ENCODE measurements around the gene ZDHHC22. TPM values are rescaled to one million over a fixed set of nuclear protein-coding genes. Genes with fewer than 3 reads are reported as not detected.

Gene ZDHHC22
- total and polyA plus RNA-seq, 2 of the 13 experiments (the other 11 are each of a cell fraction or from before 2014, with no cell fraction given) = not detected

DNA sequence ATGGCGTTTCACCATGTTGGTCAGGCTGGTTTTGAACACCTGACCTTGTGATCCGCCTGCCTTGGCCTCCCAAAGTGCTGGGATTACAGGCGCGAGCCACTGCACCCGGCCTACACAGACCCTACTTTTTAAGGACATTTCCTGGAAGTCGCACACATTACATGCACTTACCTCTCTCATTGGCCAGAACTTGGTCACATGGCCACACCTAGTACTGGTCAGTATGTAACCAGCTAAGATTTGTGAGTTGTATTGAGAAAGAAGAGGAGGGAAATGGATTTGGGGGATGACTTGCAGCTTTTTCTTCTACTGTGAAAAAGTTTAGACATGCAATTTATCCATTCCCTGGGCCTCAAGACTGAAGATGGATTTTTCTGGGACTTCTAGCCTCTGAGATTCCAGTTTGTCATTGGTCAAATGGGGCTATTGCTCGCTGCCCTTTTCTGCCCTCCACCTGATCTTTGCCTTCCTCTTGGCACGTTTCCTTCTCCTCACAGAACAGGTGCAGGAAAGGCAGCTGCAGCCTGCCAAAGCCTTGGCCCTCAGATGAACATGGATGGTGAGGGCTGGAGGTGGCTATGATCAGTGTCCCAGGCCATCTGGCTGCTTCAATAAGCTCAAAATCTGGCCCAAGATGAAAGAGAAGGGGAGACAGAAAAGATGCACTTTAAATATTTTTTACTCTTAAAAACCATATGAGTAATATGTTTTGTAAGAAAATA, 7.1 kb upstream of the ZDHHC22 start:
- no peak overlapping the region for H2AFZ ChIP-seq (ENCODE audit: low read length)
- no peaks in the 10 kb centered on the region for H3K9me3 ChIP-seq (ENCODE audit: low read length)
- no peak for ATAC-seq
- intact Hi-C loops (cut with micrococcal nuclease; ENCODE audit: unreplicated experiment) (no loop called here), in situ Hi-C loops (cut with HindIII; ENCODE audit: extremely low pct_ligation_motif_present, low pct_unique_long_range_greater_than_20kb) (no loop called here)
- ChIA-PET POLR2A (no interaction called here), CTCF (ENCODE audit: low intra/inter-chr PET ratio, low total read pairs) (no interaction called here)
- peaks cover 0 to 18% of the 10 kb centered on the region in 2 experiments; a peak in 2 of 5 replicates for H3K27me3 ChIP-seq (ENCODE audit: control insufficient read depth in 1 of 2, insufficient read depth in 2 of 2, low read length in 2 of 2)
- no TSS peak for BruUV-seq (replicated peaks)
- H3K36me3 ChIP-seq (replicated peaks in 1 of 2; ENCODE audit: control insufficient read depth in 1 of 2, insufficient read depth in 2 of 2, low read length in 2 of 2) = no peaks in the 10 kb centered on the region
- no peak overlapping the region for H3K4me2 ChIP-seq (ENCODE audit: low read depth, low read length)
- no peak overlapping the region for H3K4me3 ChIP-seq (replicated peaks in 1 of 3; ENCODE audit: insufficient read depth in 1 of 3, low read depth in 2 of 3, low read length in 3 of 3)
- no peak for DNase-seq (ENCODE audit: low spot score)
- no peak overlapping the region for H3K27ac ChIP-seq (ENCODE audit: extremely low read length, insufficient read depth, low read length)
- H3K9ac ChIP-seq (ENCODE audit: insufficient read depth, low read depth, low read length) = no peak overlapping the region
- H3K4me1 ChIP-seq (ENCODE audit: insufficient read depth, low read length) = no peaks in the 10 kb centered on the region
- no peak for FAIRE-seq
- H3K79me2 ChIP-seq (ENCODE audit: insufficient read depth, low read length) = no peaks in the 10 kb centered on the region
- whole genome bisulfite sequencing (ENCODE audit: low lambda C conversion rate) = 34% methylated on average over 7 of the region's 8 CpGs
- TF ChIP-seq ZNF670 (CRISPR knock-in tag; IDR thresholded peaks at IDR 0.05; ENCODE audit: borderline replicate concordance) = no peak
- TF ChIP-seq, protein P1, sequence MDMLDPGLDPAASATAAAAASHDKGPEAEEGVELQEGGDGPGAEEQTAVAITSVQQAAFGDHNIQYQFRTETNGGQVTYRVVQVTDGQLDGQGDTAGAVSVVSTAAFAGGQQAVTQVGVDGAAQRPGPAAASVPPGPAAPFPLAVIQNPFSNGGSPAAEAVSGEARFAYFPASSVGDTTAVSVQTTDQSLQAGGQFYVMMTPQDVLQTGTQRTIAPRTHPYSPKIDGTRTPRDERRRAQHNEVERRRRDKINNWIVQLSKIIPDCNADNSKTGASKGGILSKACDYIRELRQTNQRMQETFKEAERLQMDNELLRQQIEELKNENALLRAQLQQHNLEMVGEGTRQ (IDR thresholded peaks at IDR 0.05; ENCODE audit: low read depth, low read length) = peak; percentile 43; the same call in 1 of the 2 replicates
- TF ChIP-seq, protein P1 (CRISPR knock-in tag; IDR thresholded peaks at IDR 0.05; ENCODE audit: borderline replicate concordance) = peak; percentile 38; the same call in 1 of the 2 replicates
- no peak for TF ChIP-seq RBM39 (IDR thresholded peaks at IDR 0.05; ENCODE audit: low read depth, low read length, poor library complexity, severe bottlenecking)
- H4K20me1 ChIP-seq (ENCODE audit: insufficient read depth, low read length) = no peaks in the 10 kb centered on the region

Measured in HepG2 (cell line).